CD4-positive, alpha-beta T cell treated with Interleukin-4 for 1 hour (primary cell): ENCODE results near the gene APAF1.

Experiments used
- DNase-seq, 2 donors: peaks; one replicate each; pipeline ENCODE4 v3.0.0-alpha.2; 2020 to 2022

The APAF1 gene

GRCh38 chr12:98769068-98769467, 124.0 kb downstream of the APAF1 start:
- no peak for DNase-seq

GRCh38 chr12:98770230-98770629, 125.1 kb downstream of the APAF1 start:
- no peak for DNase-seq

GRCh38 chr12:98771811-98772752, 127.0 kb downstream of the APAF1 start:
- no peak for DNase-seq

GRCh38 chr12:98772818-98773217, 127.7 kb downstream of the APAF1 start:
- no peak for DNase-seq

- DNase-seq: no peak
Observed at GRCh38 chr12:98780261-98780660, 135.2 kb downstream of the APAF1 start.

- no peak for DNase-seq
Observed at GRCh38 chr12:98783420-98783819, 138.3 kb downstream of the APAF1 start.
